Stimulated activated CD8-positive, alpha-beta memory T cell treated with anti-CD3 and anti-CD28 coated beads, Interleukin-2, amount 100 ng/mL, for 48 hours (primary cell): ENCODE measurements around the gene FAM186B.

ENCODE experiments used
- DNase-seq, 2 donors: peaks; one replicate each; pipeline ENCODE4 v3.0.0-alpha.2; 2020; ENCODE audit warnings: low read depth in 2 of 2

Gene FAM186B

DNA sequence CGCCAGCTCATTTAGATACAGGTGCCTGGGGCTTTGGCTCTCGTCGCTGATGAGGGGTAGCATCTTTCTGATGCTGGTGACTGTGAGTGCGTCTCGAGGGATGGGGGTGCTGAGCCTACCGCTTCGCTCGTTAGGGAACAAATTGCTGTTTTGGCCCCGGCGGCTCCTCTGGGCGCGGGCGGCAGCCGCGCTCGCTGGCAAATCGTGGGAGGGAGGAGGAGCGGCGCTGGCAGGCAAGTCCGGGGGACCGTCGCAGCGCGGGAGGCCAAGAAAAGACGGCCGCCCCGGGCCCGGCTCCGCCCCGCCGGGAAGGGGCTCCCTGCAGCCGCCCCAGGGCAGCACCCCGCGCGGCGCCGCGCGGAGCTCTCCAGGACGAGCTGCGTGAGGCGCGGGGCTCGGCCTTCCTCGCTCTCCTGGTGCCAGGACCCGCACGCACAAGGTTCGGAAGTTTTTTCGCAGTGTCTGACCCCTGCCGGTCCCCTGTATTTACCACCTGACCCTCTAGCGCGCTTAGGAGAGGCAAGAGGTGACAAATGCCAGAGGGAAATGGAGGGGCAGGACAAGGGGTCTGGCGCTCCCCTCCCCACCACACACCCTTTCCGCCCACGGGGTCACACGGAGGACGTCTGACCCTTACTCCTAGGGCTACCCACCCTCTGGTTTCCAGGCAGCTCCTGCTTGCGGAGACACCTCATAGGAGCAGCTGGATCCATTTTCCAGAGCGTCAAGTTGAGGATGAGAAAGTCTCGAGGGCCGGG lies 67.5 kb downstream of the FAM186B start:
- DNase-seq: no peak
